ENCODE measurements around the gene CHMP6.
A peak's percentile ranks its signal among the peaks of the same experiment; 100 is the strongest.

The CHMP6 gene

DNA sequence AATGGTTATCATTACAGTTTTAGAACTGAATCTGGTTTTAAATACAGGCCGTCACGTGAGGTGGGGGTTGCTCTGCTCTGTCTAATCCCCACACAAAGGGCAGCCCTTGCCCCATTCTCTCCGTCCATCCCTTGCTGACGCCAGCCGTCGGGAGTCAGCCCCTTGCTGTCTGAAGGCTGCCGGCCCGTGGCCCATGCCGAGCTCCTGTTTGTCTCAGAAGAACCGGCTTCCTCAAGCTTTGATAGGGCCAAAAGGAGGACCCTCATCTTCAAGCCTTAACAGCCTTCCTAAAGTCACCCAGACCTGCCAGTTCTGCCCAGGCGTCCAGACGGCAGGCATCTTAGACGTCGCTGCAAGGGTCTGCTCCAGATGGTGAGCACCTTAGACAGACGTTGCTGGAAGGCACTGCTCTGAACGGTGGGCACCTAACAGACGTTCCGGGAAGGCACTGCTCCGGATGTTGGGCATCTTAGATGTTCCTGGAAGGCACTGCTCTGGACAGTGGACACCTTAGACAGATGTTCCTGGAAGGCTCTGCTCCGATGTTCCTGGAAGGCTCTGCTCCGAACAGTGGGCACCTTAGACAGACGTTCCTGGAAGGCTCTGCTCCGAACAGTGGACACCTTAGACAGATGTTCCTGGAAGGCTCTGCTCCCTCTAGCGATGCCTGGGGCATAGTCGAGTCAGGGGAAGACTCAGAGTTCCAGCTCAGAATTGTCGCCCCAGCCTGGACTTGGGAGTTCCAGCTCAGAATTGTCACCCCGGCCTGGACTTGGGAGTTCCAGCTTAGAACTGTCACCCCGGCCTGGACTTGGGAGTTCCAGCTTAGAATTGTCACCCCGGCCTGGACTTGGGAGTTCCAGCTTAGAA is 35.1 kb upstream of the CHMP6 start:
- DNase-seq (ENCODE audit: low read depth): no peak

DNA sequence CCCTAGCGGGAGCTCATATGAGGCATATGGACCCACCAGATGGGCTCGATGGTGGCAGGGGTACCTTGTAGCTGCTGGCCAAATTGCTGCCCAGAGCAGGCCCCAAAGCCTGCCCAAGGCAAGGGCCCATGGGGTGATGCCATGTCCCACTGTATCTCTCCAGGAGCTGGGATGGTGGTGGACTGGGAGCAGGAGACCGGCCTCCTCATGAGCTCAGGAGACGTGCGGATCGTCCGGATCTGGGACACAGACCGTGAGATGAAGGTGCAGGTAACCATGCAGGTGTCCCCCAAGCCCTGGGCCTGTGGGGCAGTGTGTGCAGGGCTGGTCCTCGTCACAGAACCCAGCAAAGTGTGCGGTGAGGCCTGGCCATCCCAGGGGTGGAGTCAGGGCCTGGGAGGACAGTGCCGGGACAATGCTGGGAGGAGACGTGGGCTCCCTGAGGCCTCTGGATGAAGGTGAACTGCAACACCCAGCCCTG is 34.1 kb upstream of the CHMP6 start:
- DNase-seq (ENCODE audit: low read depth): no peak

- peak; percentile 73 for DNase-seq (ENCODE audit: low read depth)
Measured at GRCh38 chr17:80959330-80960036, 32.2 kb upstream of the CHMP6 start.

DNA sequence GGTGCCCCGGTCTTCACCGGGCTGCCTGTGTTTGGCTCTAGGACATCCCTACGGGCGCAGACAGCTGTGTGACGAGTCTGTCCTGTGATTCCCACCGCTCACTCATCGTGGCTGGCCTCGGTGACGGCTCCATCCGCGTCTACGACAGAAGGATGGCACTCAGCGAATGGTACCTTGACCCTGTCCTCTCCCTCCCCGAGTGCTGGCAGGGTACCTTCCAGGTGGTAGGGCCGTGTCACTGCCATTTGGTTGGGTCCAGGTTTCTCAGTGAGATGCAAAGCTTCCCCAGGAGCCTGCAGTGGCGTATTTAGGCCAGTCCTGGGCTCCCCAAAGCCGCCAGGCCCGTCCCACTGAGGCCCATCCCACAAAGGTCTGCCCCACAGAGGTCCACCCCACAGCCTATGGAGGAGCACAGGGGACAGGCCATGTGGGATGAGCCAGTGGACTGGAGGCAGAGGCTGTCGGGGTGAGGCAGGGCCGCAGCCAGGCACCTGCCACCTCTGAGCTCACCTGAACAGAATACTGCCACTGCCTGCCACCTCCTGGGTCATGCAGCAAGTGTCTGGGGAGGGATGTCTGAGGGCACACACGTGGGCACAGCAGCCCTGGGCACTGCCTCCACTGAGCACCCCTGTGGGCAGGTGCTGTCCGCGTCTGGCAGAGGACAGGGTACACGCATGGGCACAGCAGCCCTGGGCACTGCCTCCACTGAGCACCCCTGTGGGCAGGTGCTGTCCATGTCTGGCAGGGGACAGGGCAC is 31.4 kb upstream of the CHMP6 start:
- DNase-seq (ENCODE audit: low read depth): no peak

- DNase-seq (ENCODE audit: low read depth): no peak
Measured at GRCh38 chr17:80960797-80961452, 30.7 kb upstream of the CHMP6 start.

GRCh38 chr17:80961541-80962330 is 29.9 kb upstream of the CHMP6 start:
- DNase-seq (ENCODE audit: low read depth): no peak

DNA sequence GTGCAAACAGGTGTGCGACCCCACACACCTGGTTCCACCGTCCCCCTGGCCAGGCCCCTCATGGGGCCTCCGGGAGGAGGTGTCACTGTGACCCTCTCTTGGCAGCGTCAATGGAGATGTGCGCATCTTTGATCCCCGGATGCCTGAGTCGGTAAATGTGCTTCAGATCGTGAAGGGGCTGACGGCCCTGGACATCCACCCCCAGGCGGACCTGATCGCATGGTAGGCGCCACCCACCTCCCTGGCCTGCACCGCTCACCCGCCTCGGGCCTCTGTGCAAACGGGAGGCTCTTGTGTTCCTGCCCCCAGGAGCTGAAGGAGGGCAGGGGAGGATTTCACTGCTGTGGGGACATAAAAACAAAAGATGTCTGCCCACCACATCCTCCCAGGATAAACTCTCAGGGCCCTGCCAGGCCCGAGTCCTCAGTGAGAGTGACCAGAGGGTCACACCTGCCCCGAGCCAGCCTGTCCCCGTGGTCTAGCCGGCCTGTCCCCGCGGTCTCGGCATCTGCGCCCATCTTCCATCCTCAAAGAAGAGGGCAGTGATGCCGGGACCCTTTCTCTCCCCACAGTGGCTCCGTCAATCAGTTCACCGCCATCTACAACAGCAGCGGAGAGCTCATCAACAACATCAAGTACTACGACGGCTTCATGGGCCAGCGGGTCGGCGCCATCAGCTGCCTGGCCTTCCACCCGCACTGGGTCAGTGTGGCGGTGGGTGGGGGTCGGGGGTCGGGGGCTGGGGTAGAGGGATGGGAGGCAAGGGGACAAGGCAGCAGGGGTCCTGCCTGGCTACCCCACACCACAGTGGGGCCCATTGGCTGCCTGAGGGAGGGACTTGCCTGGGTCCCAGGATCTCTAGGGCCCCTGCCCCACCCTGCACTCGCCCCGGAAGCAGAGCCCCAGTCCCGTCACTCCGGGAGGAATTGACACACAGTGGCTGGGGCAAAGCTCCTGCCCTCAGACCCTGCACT is 29.0 kb upstream of the CHMP6 start:
- no peak for DNase-seq (ENCODE audit: low read depth)

GRCh38 chr17:80963812-80964543 is 27.7 kb upstream of the CHMP6 start:
- no peak for DNase-seq (ENCODE audit: low read depth)

DNA sequence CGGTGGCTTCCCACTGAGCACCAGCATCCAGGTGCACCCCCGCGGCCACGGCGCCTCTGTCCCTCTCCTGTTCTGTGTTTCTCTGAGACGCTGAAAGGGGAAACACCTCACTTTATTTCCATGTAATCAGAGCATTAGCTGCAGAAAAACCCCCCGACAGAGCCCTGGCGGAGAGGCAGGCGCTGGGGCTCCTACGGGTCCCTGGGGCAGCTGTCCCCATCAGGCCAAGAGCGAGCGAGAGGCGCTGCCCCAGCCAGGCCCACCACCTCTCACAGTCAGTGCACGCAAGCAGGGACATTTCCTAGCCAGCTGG is 27.1 kb upstream of the CHMP6 start:
- no peak for DNase-seq (ENCODE audit: low read depth)

- DNase-seq (ENCODE audit: low read depth): no peak
Measured at GRCh38 chr17:80964859-80965580, 26.6 kb upstream of the CHMP6 start.

DNA sequence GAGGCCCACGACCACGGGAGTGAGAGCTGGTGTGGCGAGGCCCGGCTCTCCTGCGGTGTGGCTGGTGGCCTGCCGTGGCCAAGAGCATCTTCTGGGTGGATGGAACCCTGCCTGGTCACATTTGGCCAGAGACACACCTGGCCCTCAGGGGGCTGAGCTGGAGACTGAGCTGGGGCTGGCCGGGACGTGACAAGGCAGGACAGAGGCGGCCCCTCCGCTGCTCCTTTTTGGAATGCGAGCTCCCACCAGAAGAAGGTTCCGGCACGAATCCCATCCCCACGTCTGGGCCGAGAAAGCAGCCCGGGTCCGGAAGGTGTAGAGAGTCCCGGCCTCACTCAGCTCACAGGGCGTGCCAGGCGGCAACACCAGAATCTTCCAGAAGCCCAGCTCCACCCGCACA is 26.0 kb upstream of the CHMP6 start:
- no peak for DNase-seq (ENCODE audit: low read depth)

DNA sequence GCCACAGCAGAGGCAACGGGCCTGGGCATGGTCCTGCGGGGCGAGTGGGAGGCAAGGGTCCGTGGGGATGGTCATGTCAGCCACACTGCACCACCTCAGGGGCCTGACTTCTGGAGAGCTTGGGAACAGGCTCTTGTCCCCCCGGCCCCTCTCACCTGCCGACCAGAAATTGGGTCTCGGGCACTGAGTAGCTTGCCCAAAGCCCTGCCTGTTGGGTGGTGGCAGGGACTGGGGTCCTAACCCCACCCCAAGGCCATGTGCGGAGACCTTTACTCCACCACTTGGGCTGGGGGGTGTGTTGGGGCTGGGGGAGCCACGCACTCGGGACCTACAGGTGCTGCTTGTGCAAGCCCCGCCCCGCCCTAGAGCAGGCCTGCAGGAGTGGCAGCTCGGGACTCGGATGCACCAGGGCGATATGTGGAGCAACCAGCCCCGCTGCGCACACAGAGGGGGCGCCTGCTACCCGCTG is 24.2 kb upstream of the CHMP6 start:
- no peak for DNase-seq (ENCODE audit: low read depth)

GRCh38 chr17:80968602-80969029 is 23.0 kb upstream of the CHMP6 start:
- peak; percentile 24 for DNase-seq (ENCODE audit: low read depth)

DNA sequence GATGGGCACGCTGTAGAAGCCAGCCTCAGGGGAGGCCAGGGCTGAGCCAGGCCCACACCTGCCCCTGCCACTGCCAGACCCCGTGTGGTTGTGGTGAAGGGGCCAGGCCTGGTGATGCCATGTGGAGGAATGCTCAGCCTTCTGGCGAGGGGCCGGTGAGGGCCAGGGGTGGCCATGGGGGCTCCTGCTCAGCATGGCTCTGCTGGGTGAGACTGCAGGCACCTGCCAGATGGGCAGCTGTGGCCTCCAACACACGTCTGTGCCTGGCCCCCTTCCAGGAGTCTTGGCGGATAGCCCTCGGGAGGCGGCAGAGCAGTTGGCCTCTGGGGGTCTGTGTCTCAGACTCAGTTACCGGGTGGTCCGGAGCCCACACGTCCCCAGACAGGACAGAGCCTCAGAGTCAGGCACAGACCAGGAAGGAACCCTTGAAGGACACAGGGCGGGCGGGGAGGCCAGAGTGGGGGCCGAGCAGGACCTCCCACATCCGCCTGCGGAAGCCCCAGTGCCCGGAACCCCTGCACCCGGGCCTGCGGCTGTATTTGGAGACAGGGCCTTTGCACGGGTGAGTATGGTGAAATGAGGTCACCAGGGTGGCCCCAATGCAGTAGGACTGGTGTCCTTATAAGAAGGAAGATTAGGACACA is 22.5 kb upstream of the CHMP6 start:
- no peak for DNase-seq (ENCODE audit: low read depth)

DNA sequence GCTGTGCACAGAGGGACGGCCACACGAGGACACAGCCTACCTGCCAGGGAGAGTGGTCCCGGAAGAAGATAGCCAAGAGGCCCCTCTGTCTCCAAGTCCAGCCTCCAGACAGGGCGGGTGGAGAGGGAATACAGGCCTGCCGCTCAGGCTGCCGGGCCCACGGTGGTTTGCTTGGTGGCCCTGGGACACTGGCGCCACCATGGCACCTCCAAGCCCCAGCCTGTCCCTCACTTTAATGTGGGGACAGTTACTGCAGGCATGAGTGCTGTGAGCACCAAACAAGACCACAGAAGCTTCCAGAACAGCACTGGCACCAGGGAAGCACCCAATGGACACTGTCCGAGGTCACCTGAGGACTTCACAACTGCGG is 22.0 kb upstream of the CHMP6 start:
- no peak for DNase-seq (ENCODE audit: low read depth)

DNA sequence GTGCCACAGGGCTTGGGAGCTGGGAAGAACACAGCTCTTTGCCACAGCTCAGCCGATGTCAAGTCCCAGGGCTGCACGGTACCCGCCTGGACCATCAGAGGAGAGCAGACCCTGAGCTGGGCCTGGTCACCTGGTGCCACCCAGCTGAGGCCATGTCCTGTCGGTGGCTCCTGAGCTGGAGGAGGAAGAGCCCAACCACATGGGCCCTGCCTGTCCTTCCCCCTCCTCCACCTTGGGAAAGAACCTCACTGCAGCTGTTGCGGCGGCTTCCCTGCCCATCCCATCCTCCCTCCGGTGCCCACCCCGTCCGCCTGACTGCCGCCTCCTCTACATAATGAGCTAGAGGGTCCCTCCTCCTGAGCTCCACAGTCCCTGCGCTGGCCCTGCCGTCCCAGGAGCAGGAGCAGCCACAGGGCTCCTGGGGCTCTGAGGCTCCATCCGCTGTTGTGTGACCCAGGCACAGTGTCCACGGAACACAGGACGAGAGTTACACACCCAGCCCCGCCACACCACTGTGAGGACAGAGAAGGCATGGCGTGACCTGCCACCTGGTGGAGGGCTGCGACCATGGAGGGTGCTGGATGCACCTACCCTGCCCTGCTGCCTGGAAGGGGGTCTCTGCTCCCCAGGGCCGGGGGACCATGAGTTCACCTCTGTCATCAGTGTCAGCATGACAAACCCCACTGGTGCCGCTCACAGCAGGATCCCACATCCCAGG is 21.4 kb upstream of the CHMP6 start:
- DNase-seq (ENCODE audit: low read depth): peak; percentile 17
